HG03045 (cell line): ENCODE measurements around the gene ITGAL.

ENCODE experiments used
- ATAC-seq: cut with Tn5 transposase; IDR thresholded peaks from one replicate; pipeline ENCODE4 v1.9.1; 2021; ENCODE audit warnings: mild to moderate bottlenecking, moderate library complexity; ENCODE audit not compliant: unreplicated experiment

ITGAL gene

GRCh38 chr16:30567160-30567990 lies 94.8 kb downstream of the ITGAL start:
- no peak for ATAC-seq

DNA sequence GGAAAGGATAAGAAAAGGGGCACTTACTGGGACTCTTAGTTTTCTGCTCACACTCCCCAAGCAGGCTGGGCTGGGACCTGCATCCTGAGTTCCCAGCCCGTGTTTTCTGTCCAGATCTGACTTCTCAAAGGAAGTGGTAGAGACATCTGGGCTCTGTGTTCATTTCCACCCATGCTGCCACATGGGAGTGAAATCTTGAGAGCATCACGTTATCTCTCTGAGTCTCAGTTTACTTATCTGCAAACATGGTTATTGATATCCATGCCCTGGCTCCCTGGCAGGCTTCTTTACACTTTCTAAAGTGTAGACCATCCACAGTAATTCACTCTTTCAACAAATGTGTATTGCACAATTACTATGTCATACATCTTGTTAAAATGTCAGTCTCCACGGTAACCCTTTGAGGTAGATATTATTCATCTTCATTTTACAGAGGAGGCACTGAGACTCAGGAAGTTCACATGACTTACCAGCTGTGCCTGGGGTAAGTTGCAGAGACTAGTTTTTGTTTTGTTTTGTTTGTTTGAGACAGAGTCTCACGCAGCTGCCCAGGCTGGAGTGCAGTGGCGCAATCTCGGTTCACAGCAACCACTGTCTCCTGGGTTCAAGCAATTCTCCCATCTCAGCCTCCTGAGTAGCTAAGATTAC lies 95.6 kb downstream of the ITGAL start:
- ATAC-seq, result no peak

- no peak for ATAC-seq
These were observed 96.7 kb downstream of the ITGAL start for GRCh38 chr16:30569281-30569680.

DNA sequence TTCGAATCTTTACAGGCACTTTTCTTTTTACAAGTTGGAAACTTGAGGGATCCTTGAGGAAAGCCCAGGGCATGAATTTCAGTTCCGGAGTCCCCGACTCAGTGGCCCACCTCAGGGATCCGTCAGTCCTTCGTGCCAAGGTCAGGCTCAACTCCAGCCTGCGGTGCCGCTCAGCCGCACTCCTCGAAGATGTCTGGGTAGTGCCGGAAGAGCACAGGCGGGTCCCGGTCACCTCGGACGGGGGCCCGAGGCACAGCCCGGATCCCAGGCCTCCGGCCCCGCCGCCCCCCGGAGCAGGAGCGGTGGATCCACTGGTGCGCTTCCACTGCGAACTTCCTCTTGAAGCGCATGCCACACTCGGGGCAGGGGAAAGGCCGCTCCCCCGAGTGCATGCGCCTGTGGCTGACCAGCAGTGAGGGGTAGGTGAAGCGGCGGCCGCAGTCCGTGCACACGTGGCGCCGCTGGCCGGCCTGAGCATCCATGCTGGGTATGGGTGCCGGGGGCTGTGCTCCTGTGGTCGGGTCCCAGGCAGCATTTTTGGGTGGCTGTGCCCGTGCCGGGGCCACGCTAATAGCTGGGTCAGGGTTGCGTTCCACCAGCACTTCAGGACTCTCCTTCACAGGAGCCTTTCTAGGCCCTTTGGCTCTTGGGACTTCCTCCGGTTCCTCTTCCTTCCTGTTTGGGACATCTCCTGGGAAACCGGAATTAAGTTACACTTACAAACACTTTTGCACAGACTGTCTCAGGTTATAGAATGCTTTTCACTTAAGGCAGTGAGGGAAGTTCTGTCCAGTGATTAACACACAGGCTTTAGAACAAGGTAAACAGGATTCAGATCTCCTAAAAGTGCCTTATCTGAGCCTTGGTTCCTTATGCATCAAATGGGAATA lies 97.4 kb downstream of the ITGAL start:
- no peak for ATAC-seq

DNA sequence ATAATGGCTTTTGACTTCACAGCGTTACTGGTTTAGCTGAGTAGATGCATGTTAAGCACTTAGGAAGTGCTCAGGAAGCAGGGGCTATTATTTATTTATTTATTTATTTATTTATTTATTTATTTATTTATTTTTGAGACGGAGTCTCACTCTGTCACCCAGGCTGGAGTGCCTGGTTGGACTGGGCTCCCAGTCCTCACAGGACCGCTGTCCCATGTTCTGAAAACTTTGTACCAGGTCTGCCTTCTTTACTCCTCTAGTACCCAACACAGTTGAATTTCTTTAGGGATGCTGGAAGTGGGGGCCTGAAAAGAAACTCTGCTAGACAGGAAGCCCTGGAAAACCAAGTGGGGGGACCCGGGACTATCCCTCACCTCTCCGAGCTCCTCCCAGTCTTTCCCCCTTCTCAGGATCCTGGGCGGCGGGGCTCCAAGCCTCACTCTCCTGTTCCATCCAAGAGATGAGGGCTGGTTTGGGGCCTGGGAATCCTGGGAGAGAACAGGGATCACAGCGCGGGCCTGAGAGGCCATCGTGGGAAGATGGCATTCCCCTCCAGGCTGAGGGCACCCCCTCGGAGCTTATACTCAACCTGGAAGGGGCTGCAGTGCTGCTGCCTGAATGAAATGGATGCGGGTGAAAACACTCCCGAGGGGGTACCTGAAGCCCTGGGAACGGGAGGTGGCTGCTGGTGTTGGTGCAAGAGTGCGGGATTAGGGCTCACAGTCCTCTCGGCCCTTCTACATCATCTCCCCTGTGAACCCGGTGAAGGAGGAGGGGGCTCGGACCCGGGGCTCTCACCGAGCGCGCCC lies 98.3 kb downstream of the ITGAL start:
- ATAC-seq, result peak; percentile 1

- ATAC-seq, result peak; percentile 84
These were observed 99.1 kb downstream of the ITGAL start, which contains the start of gene ZNF688 for GRCh38 chr16:30571445-30572322. Gene ZNF688 (minus strand): TSS chr16:30571714. CDS start chr16:30571629, 85 bp downstream.
